PC-9 (cell line): ENCODE results near the gene PPP1CA.

Experiments used
- CTCF ChIP-seq: fragments of 200-600 bp; sonication (generic); conservative IDR thresholded peaks from 2 replicates; pipeline ENCODE4 v1.6.1; 2017; ENCODE audit warnings: mixed run types, antibody characterized with exemption, mild to moderate bottlenecking, moderate library complexity
- EZH2 ChIP-seq: fragments of 200-600 bp; sonication (generic); IDR thresholded peaks from 2 replicates; pipeline ENCODE4 v1.8.0; 2017; ENCODE audit warnings: antibody characterized with exemption, low read depth

GRCh38 chr11:67445515-67445914 lies 43.9 kb upstream of the PPP1CA start:
- TF ChIP-seq CTCF (no peak), EZH2 (no peak)
